GM18502 (cell line): ENCODE results near the gene CD38.
A peak's percentile ranks its signal among the peaks of the same experiment; 100 is the strongest.
"Not testable (repeated sequence)": the region's sequence is repeated elsewhere in the genome, so short reads cannot be mapped to it uniquely, and the experiment has no call there.

Experiments
- ATAC-seq: cut with Tn5 transposase; IDR thresholded peaks from one replicate; pipeline ENCODE4 v1.9.1; 2021; ENCODE audit warnings: mild to moderate bottlenecking; ENCODE audit not compliant: unreplicated experiment, poor library complexity

Gene CD38

GRCh38 chr4:15794426-15794825 is 16.3 kb downstream of the CD38 start:
- no peak for ATAC-seq

GRCh38 chr4:15794905-15795304 is 16.8 kb downstream of the CD38 start:
- ATAC-seq: no peak

- ATAC-seq: no peak
Observed at GRCh38 chr4:15797320-15797719, 19.2 kb downstream of the CD38 start.

- no peak for ATAC-seq
Observed at GRCh38 chr4:15799141-15799540, 21.0 kb downstream of the CD38 start.

GRCh38 chr4:15799701-15800100 is 21.6 kb downstream of the CD38 start:
- ATAC-seq: no peak

- not testable (repeated sequence) for ATAC-seq
Observed at GRCh38 chr4:15802497-15802896, 24.4 kb downstream of the CD38 start.

GRCh38 chr4:15805583-15806517 is 27.7 kb downstream of the CD38 start:
- ATAC-seq: peak; percentile 73

GRCh38 chr4:15809058-15809457 is 30.9 kb downstream of the CD38 start:
- peak; percentile 72 for ATAC-seq

- no peak for ATAC-seq
Observed at GRCh38 chr4:15809466-15809865, 31.3 kb downstream of the CD38 start.

GRCh38 chr4:15811703-15812337 is 33.7 kb downstream of the CD38 start:
- ATAC-seq: no peak

GRCh38 chr4:15832523-15833451 is 54.7 kb downstream of the CD38 start:
- no peak for ATAC-seq

GRCh38 chr4:15833801-15834200 is 55.7 kb downstream of the CD38 start:
- no peak for ATAC-seq

GRCh38 chr4:15836362-15836761 is 58.2 kb downstream of the CD38 start:
- no peak for ATAC-seq

GRCh38 chr4:15837591-15837990 is 59.5 kb downstream of the CD38 start:
- no peak for ATAC-seq

GRCh38 chr4:15841194-15841730 is 63.1 kb downstream of the CD38 start:
- ATAC-seq: not testable (repeated sequence)

- ATAC-seq: no peak
Observed at GRCh38 chr4:15847746-15848145, 69.6 kb downstream of the CD38 start.

- ATAC-seq: no peak
Observed at GRCh38 chr4:15848191-15848842, 70.2 kb downstream of the CD38 start.

- no peak for ATAC-seq
Observed at GRCh38 chr4:15851969-15852368, 73.8 kb downstream of the CD38 start.

GRCh38 chr4:15852524-15852923 is 74.4 kb downstream of the CD38 start:
- no peak for ATAC-seq

GRCh38 chr4:15853345-15853744 is 75.2 kb downstream of the CD38 start:
- no peak for ATAC-seq
